Naive thymus-derived CD4-positive, alpha-beta T cell (primary cell): ENCODE results near the gene PTPRK. TPM values are rescaled to one million over a fixed set of nuclear protein-coding genes. Genes with fewer than 3 reads are reported as not detected.

Source experiments
- ATAC-seq: fragments of 150-1000 bp; cut with Tn5 transposase; 2 replicates; pipeline ENCODE4 v1.10.0; 2021; ENCODE audit warnings: mild to moderate bottlenecking, moderate library complexity
- CTCF ChIA-PET: fragments of 350-600 bp; sonication (Branson Sonifier 250); formaldehyde crosslinking; loops from one replicate; lab custom pipeline; 2021; ENCODE audit warnings: antibody characterized with exemption; lab: Charles Lee
- POLR2A ChIA-PET: fragments of 350-600 bp; sonication (Branson Sonifier 250); formaldehyde crosslinking; loops from one replicate; lab custom pipeline; 2021; ENCODE audit warnings: antibody characterized with exemption, inconsistent platforms; lab: Charles Lee
- DNase-seq, 9 donors: peaks; one replicate each; pipeline versions ENCODE4 v3.0.0 to v3.0.0-alpha.2; 2020 to 2022; ENCODE audit warnings: mixed read lengths in 1 of 9
- H3K27ac ChIP-seq: one replicate; pipeline ENCODE4 v1.7.0; 2013; ENCODE audit warnings: mild to moderate bottlenecking, low read depth, low read length, moderate library complexity
- H3K27me3 ChIP-seq, 2 donors: one replicate each; pipeline ENCODE4 v1.7.0; 2013; ENCODE audit warnings: low read length in 2 of 2, mild to moderate bottlenecking in 2 of 2, moderate library complexity in 2 of 2; ENCODE audit not compliant: control insufficient read depth in 2 of 2, insufficient read depth in 2 of 2
- H3K36me3 ChIP-seq, 3 experiments: 1 replicate in 2 of 3; 2 replicates in 1 of 3; pipeline ENCODE4 v1.7.0; 2013; ENCODE audit warnings: low read length in 3 of 3, mild to moderate bottlenecking in 3 of 3, moderate library complexity in 1 of 3; ENCODE audit not compliant: insufficient read depth in 3 of 3, control insufficient read depth in 2 of 3
- H3K4me1 ChIP-seq, 2 donors: one replicate each; pipeline ENCODE4 v1.7.0; 2013; ENCODE audit warnings: low read length in 2 of 2, mild to moderate bottlenecking in 2 of 2, moderate library complexity in 1 of 2; ENCODE audit not compliant: control insufficient read depth in 2 of 2, insufficient read depth in 2 of 2
- H3K4me3 ChIP-seq: 2 replicates; pipeline ENCODE4 v1.7.0; 2013; ENCODE audit warnings: mild to moderate bottlenecking, low read length
- H3K9me3 ChIP-seq, 3 experiments: 1 replicate in 2 of 3; 2 replicates in 1 of 3; pipeline ENCODE4 v1.7.0; 2013; ENCODE audit warnings: low read length in 3 of 3; ENCODE audit not compliant: control insufficient read depth in 2 of 3
- H3K27ac Mint-ChIP-seq, 9 donors: one replicate each; pipeline ENCODE4 v1.8.0; 2020 to 2022; ENCODE audit warnings: mixed read lengths in 9 of 9, mild to moderate bottlenecking in 8 of 9, moderate library complexity in 5 of 9, inconsistent platforms in 2 of 9
- H3K27me3 Mint-ChIP-seq, 5 donors: one replicate each; pipeline ENCODE4 v1.8.0; 2021 to 2022; ENCODE audit warnings: mixed read lengths in 5 of 5, mild to moderate bottlenecking in 1 of 5
- H3K36me3 Mint-ChIP-seq, 5 donors: one replicate each; pipeline ENCODE4 v1.8.0; 2020 to 2022; ENCODE audit warnings: mixed read lengths in 5 of 5, mild to moderate bottlenecking in 3 of 5, inconsistent platforms in 1 of 5
- H3K4me1 Mint-ChIP-seq, 7 donors: one replicate each; pipeline ENCODE4 v1.8.0; 2020 to 2022; ENCODE audit warnings: mixed read lengths in 7 of 7, mild to moderate bottlenecking in 3 of 7, inconsistent platforms in 1 of 7
- H3K4me3 Mint-ChIP-seq, 10 donors: one replicate each; pipeline ENCODE4 v1.8.0; 2020 to 2022; ENCODE audit warnings: mild to moderate bottlenecking in 10 of 10, mixed read lengths in 10 of 10, moderate library complexity in 6 of 10, inconsistent platforms in 2 of 10
- H3K9me3 Mint-ChIP-seq, 11 donors: one replicate each; pipeline ENCODE4 v1.8.0; 2020 to 2022; ENCODE audit warnings: mixed read lengths in 11 of 11, mild to moderate bottlenecking in 4 of 11, inconsistent platforms in 1 of 11, moderate library complexity in 1 of 11
- intact Hi-C, 2 donors: fragments of 100-400 bp; cut with micrococcal nuclease; formaldehyde crosslinking; loops; one replicate each; pipeline ENCODE4 v1.15.1; 2023
- polyA plus RNA-seq, 2 donors: library from polyadenylated mRNA; unstranded; fragments of 300-500 nt; fragmentation: Illumina TruSeq; gene quantifications; one replicate each; pipeline ENCODE4 v1.2.3, GENCODE V29; 2021
- total RNA-seq, 6 experiments: library from RNA in 5 of 6; stranded (reverse) in 5 of 6; gene quantifications; 1 replicate in 5 of 6; 2 replicates in 1 of 6; pipeline ENCODE4 v1.2.3 and lab custom pipeline; 2021 to 2026

Gene PTPRK
- total and polyA plus RNA-seq, 7 experiments from 2014 or later: 1.3 to 6.5 (median 2.3) TPM

GRCh38 chr6:128068119-128068479 lies 452.3 kb downstream of the PTPRK start:
- intact Hi-C loops: no loop called here
- no peaks in the 10 kb centered on the region for H3K27me3 Mint-ChIP-seq
- no peak for DNase-seq
- no peaks in the 10 kb centered on the region for H3K9me3 Mint-ChIP-seq
- H3K4me1 Mint-ChIP-seq: peaks cover 0 to 4% (median 0%) of the 10 kb centered on the region in 7 donors
- no peak for ATAC-seq
- no peaks in the 10 kb centered on the region for H3K36me3 Mint-ChIP-seq
- no peak overlapping the region for H3K27ac ChIP-seq
- no peak overlapping the region for H3K27ac Mint-ChIP-seq
- no peaks in the 10 kb centered on the region for H3K9me3 ChIP-seq
- H3K36me3 ChIP-seq: no peaks in the 10 kb centered on the region
- CTCF ChIA-PET: no interaction called here
- H3K4me3 Mint-ChIP-seq: no peak overlapping the region
- H3K4me1 ChIP-seq: no peaks in the 10 kb centered on the region
- POLR2A ChIA-PET: no interaction called here
- no peak overlapping the region for H3K4me3 ChIP-seq
- no peaks in the 10 kb centered on the region for H3K27me3 ChIP-seq

GRCh38 chr6:128067446-128068118 lies 452.8 kb downstream of the PTPRK start:
- no peaks in the 10 kb centered on the region for H3K9me3 Mint-ChIP-seq
- Histone ChIP-seq H3K4me3 (no peak overlapping the region), H3K27me3 (no peaks in the 10 kb centered on the region), H3K4me1 (no peaks in the 10 kb centered on the region), H3K9me3 (no peaks in the 10 kb centered on the region), H3K27ac (no peak overlapping the region), H3K36me3 (no peaks in the 10 kb centered on the region)
- no peak overlapping the region for H3K4me3 Mint-ChIP-seq
- intact Hi-C loops: no loop called here
- no peaks in the 10 kb centered on the region for H3K36me3 Mint-ChIP-seq
- ChIA-PET CTCF (no interaction called here), POLR2A (no interaction called here)
- no peak for ATAC-seq
- no peak overlapping the region for H3K27ac Mint-ChIP-seq
- DNase-seq: no peak
- peaks cover 0 to 4% (median 0%) of the 10 kb centered on the region in 7 donors for H3K4me1 Mint-ChIP-seq
- no peaks in the 10 kb centered on the region for H3K27me3 Mint-ChIP-seq

GRCh38 chr6:128065072-128065471 lies 455.3 kb downstream of the PTPRK start:
- Histone ChIP-seq H3K4me3 (no peak overlapping the region), H3K27me3 (no peaks in the 10 kb centered on the region), H3K27ac (no peak overlapping the region), H3K4me1 (no peaks in the 10 kb centered on the region), H3K9me3 (no peaks in the 10 kb centered on the region), H3K36me3 (no peaks in the 10 kb centered on the region)
- H3K27me3 Mint-ChIP-seq: peaks cover 0 to 5% (median 2%) of the 10 kb centered on the region in 5 donors
- no peaks in the 10 kb centered on the region for H3K9me3 Mint-ChIP-seq
- CTCF ChIA-PET: no interaction called here
- H3K27ac Mint-ChIP-seq: no peak overlapping the region
- H3K4me1 Mint-ChIP-seq: peaks cover 0 to 3% (median 0%) of the 10 kb centered on the region in 7 donors
- H3K36me3 Mint-ChIP-seq: no peaks in the 10 kb centered on the region
- POLR2A ChIA-PET: no interaction called here
- intact Hi-C loops: no loop called here
- ATAC-seq (no peak), DNase-seq (no peak)
- no peak overlapping the region for H3K4me3 Mint-ChIP-seq

GRCh38 chr6:128064540-128064895 lies 455.9 kb downstream of the PTPRK start:
- H3K27ac ChIP-seq: no peak overlapping the region
- H3K4me1 Mint-ChIP-seq: peaks cover 0 to 3% (median 0%) of the 10 kb centered on the region in 7 donors
- no peak overlapping the region for H3K4me3 ChIP-seq
- H3K27me3 ChIP-seq: no peaks in the 10 kb centered on the region
- H3K36me3 ChIP-seq: no peaks in the 10 kb centered on the region
- H3K9me3 ChIP-seq: no peaks in the 10 kb centered on the region
- ChIA-PET CTCF (no interaction called here), POLR2A (no interaction called here)
- no peaks in the 10 kb centered on the region for H3K9me3 Mint-ChIP-seq
- H3K36me3 Mint-ChIP-seq: no peaks in the 10 kb centered on the region
- no peak overlapping the region for H3K4me3 Mint-ChIP-seq
- H3K27me3 Mint-ChIP-seq: peaks cover 0 to 5% (median 2%) of the 10 kb centered on the region in 5 donors
- no peak for ATAC-seq
- H3K4me1 ChIP-seq: no peaks in the 10 kb centered on the region
- no peak overlapping the region for H3K27ac Mint-ChIP-seq
- no peak for DNase-seq
- intact Hi-C loops: no loop called here

- intact Hi-C loops: no loop called here
- H3K9me3 Mint-ChIP-seq: no peaks in the 10 kb centered on the region
- no peak for DNase-seq
- H3K4me3 Mint-ChIP-seq: no peak overlapping the region
- no peaks in the 10 kb centered on the region for H3K36me3 ChIP-seq
- no peak overlapping the region for H3K27ac Mint-ChIP-seq
- H3K4me1 ChIP-seq: no peaks in the 10 kb centered on the region
- peaks cover 0 to 5% (median 2%) of the 10 kb centered on the region in 5 donors for H3K27me3 Mint-ChIP-seq
- no peaks in the 10 kb centered on the region for H3K9me3 ChIP-seq
- no peak overlapping the region for H3K27ac ChIP-seq
- no peak overlapping the region for H3K4me3 ChIP-seq
- ATAC-seq: no peak
- peaks cover 0 to 3% (median 0%) of the 10 kb centered on the region in 7 donors for H3K4me1 Mint-ChIP-seq
- no peaks in the 10 kb centered on the region for H3K36me3 Mint-ChIP-seq
- POLR2A ChIA-PET: no interaction called here
- CTCF ChIA-PET: no interaction called here
- H3K27me3 ChIP-seq: no peaks in the 10 kb centered on the region
Observed at GRCh38 chr6:128063850-128064539, 456.4 kb downstream of the PTPRK start.

GRCh38 chr6:128062882-128063603 lies 457.4 kb downstream of the PTPRK start:
- no peaks in the 10 kb centered on the region for H3K9me3 ChIP-seq
- Mint-ChIP-seq H3K4me1 (peaks cover 0 to 3% (median 0%) of the 10 kb centered on the region in 7 donors), H3K27ac (no peak overlapping the region), H3K4me3 (no peak overlapping the region), H3K36me3 (no peaks in the 10 kb centered on the region), H3K9me3 (no peaks in the 10 kb centered on the region), H3K27me3 (peaks cover 0 to 5% (median 2%) of the 10 kb centered on the region in 5 donors)
- POLR2A ChIA-PET: no interaction called here
- H3K4me1 ChIP-seq: no peaks in the 10 kb centered on the region
- H3K36me3 ChIP-seq: no peaks in the 10 kb centered on the region
- no peaks in the 10 kb centered on the region for H3K27me3 ChIP-seq
- no peak overlapping the region for H3K4me3 ChIP-seq
- intact Hi-C loops: no loop called here
- CTCF ChIA-PET: interaction anchor here (0.5 to 0.7 kb wide), 3 partner anchors 289 to 663 kb away, joined by 3 read pairs; no protein-coding TSS in a partner anchor
- ATAC-seq (no peak), DNase-seq (no peak)
- H3K27ac ChIP-seq: no peak overlapping the region
